HG02884 (cell line): ENCODE results near the gene PIGT.
A peak's percentile ranks its signal among the peaks of the same experiment; 100 is the strongest.

Experiments
- ATAC-seq: cut with Tn5 transposase; IDR thresholded peaks from one replicate; pipeline ENCODE4 v1.9.1; 2021; ENCODE audit warnings: mild to moderate bottlenecking, moderate library complexity; ENCODE audit not compliant: unreplicated experiment

The PIGT gene

GRCh38 chr20:45427236-45428149, 11.6 kb downstream of the PIGT start:
- ATAC-seq, result no peak

GRCh38 chr20:45429618-45430017, 13.7 kb downstream of the PIGT start:
- ATAC-seq, result no peak

GRCh38 chr20:45432294-45432693, 16.4 kb downstream of the PIGT start:
- peak; percentile 64 for ATAC-seq

- ATAC-seq, result no peak
These were observed 17.4 kb downstream of the PIGT start for GRCh38 chr20:45433316-45433715.

GRCh38 chr20:45433976-45434375, 18.0 kb downstream of the PIGT start:
- no peak for ATAC-seq

- ATAC-seq, result no peak
These were observed 21.0 kb downstream of the PIGT start for GRCh38 chr20:45436732-45437485.

- ATAC-seq, result no peak
These were observed 24.5 kb downstream of the PIGT start for GRCh38 chr20:45440424-45440823.

- ATAC-seq, result no peak
These were observed 25.1 kb downstream of the PIGT start for GRCh38 chr20:45440891-45441685.

GRCh38 chr20:45441746-45442145, 25.8 kb downstream of the PIGT start:
- ATAC-seq, result no peak

GRCh38 chr20:45444050-45444449, 28.1 kb downstream of the PIGT start:
- ATAC-seq, result no peak

- ATAC-seq, result no peak
These were observed 30.0 kb downstream of the PIGT start for GRCh38 chr20:45445805-45446562.

GRCh38 chr20:45448270-45448669, 32.3 kb downstream of the PIGT start:
- ATAC-seq, result no peak

GRCh38 chr20:45449528-45449927, 33.6 kb downstream of the PIGT start:
- ATAC-seq, result no peak

- no peak for ATAC-seq
These were observed 34.3 kb downstream of the PIGT start for GRCh38 chr20:45450097-45450818.

- no peak for ATAC-seq
These were observed 36.3 kb downstream of the PIGT start for GRCh38 chr20:45452238-45452637.

- no peak for ATAC-seq
These were observed 37.1 kb downstream of the PIGT start for GRCh38 chr20:45452772-45453691.

- no peak for ATAC-seq
These were observed 40.7 kb downstream of the PIGT start for GRCh38 chr20:45456632-45457031.

GRCh38 chr20:45459606-45460005, 43.7 kb downstream of the PIGT start:
- no peak for ATAC-seq

- ATAC-seq, result no peak
These were observed 45.3 kb downstream of the PIGT start for GRCh38 chr20:45461225-45461624.
